Liver (tissue), 9 donors: Measurements from ENCODE around the gene ANK3. TPM values are rescaled to one million over a fixed set of nuclear protein-coding genes. Genes with fewer than 3 reads are reported as not detected.

Experiments
- DNase-seq: peaks from one replicate; pipeline ENCODE4 v3.0.0-alpha.2; 2017; ENCODE audit warnings: low spot score
- H3K27ac ChIP-seq, 2 donors: one replicate each; pipeline ENCODE4 v1.7.0; 2013; ENCODE audit warnings: inconsistent platforms in 2 of 2, low read length in 2 of 2, control low read depth in 1 of 2, low read depth in 1 of 2, mild to moderate bottlenecking in 1 of 2
- H3K27me3 ChIP-seq, 4 donors: one replicate each; pipeline versions ENCODE4 v1.6.1 to v1.7.0; 2013; ENCODE audit warnings: low read length in 3 of 4, inconsistent platforms in 1 of 4, mild to moderate bottlenecking in 1 of 4, moderate library complexity in 1 of 4; ENCODE audit not compliant: control insufficient read depth in 4 of 4, insufficient read depth in 4 of 4
- H3K36me3 ChIP-seq, 4 donors: one replicate each; pipeline versions ENCODE4 v1.6.1 to v1.7.0; 2013; ENCODE audit warnings: low read length in 3 of 4, mild to moderate bottlenecking in 3 of 4, low read depth in 1 of 4, moderate library complexity in 1 of 4; ENCODE audit not compliant: control insufficient read depth in 4 of 4, insufficient read depth in 3 of 4
- H3K4me1 ChIP-seq, 4 donors: one replicate each; pipeline versions ENCODE4 v1.6.1 to v1.7.0; 2013; ENCODE audit warnings: low read length in 3 of 4, mild to moderate bottlenecking in 3 of 4, moderate library complexity in 1 of 4; ENCODE audit not compliant: control insufficient read depth in 4 of 4, insufficient read depth in 4 of 4
- H3K4me3 ChIP-seq, 3 donors: one replicate each; pipeline versions ENCODE4 v1.6.1 to v1.7.0; 2013; ENCODE audit warnings: low read length in 3 of 3, control low read depth in 1 of 3, low read depth in 1 of 3, mild to moderate bottlenecking in 1 of 3
- H3K9ac ChIP-seq, 2 donors: one replicate each; pipeline ENCODE4 v1.7.0; 2013; ENCODE audit warnings: low read length in 2 of 2, mild to moderate bottlenecking in 2 of 2, moderate library complexity in 2 of 2, control low read depth in 1 of 2, low read depth in 1 of 2
- H3K9me3 ChIP-seq, 4 donors: one replicate each; pipeline versions ENCODE4 v1.6.1 to v1.7.0; 2013; ENCODE audit warnings: low read length in 3 of 4; ENCODE audit not compliant: control insufficient read depth in 4 of 4
- EGR1 ChIP-seq, 2 donors: IDR thresholded peaks; 2 replicates each; pipeline ENCODE4 v1.6.1; 2016 to 2018; ENCODE audit warnings: antibody characterized with exemption in 2 of 2, low read depth in 2 of 2
- FOXA1 ChIP-seq: IDR thresholded peaks from 2 replicates; pipeline ENCODE4 v1.6.1; 2016; ENCODE audit warnings: antibody characterized with exemption
- FOXA2 ChIP-seq: IDR thresholded peaks from 2 replicates; pipeline ENCODE4 v1.6.1; 2016; ENCODE audit warnings: antibody characterized with exemption
- GABPA ChIP-seq, 2 donors: IDR thresholded peaks in 1 of 2; conservative IDR thresholded peaks in 1 of 2; 2 replicates each; pipeline ENCODE4 v1.6.1; 2016; ENCODE audit warnings: antibody characterized with exemption in 2 of 2, mild to moderate bottlenecking in 1 of 2, moderate library complexity in 1 of 2
- HNF4A ChIP-seq, 2 donors: conservative IDR thresholded peaks; 2 replicates each; pipeline ENCODE4 v1.6.1; 2016; ENCODE audit warnings: antibody characterized with exemption in 2 of 2, mild to moderate bottlenecking in 2 of 2
- HNF4G ChIP-seq: IDR thresholded peaks from 2 replicates; pipeline ENCODE4 v1.6.1; 2016; ENCODE audit warnings: antibody characterized with exemption
- JUND ChIP-seq, 2 donors: IDR thresholded peaks; 2 replicates each; pipeline ENCODE4 v1.6.1; 2016; ENCODE audit warnings: antibody characterized with exemption in 2 of 2
- NR2F2 ChIP-seq: IDR thresholded peaks from 2 replicates; pipeline ENCODE4 v1.6.1; 2016; ENCODE audit warnings: antibody characterized with exemption
- RAD21 ChIP-seq, 2 donors: IDR thresholded peaks; 2 replicates each; pipeline ENCODE4 v1.6.1; 2016; ENCODE audit warnings: antibody characterized with exemption in 2 of 2, mild to moderate bottlenecking in 2 of 2
- RXRA ChIP-seq, 2 donors: IDR thresholded peaks; 2 replicates each; pipeline ENCODE4 v1.6.1; 2017 to 2018; ENCODE audit warnings: antibody characterized with exemption in 2 of 2, mild to moderate bottlenecking in 1 of 2
- SP1 ChIP-seq: IDR thresholded peaks from 2 replicates; pipeline ENCODE4 v1.6.1; 2018; ENCODE audit warnings: antibody characterized with exemption, mild to moderate bottlenecking
- TAF1 ChIP-seq: conservative IDR thresholded peaks from 2 replicates; pipeline ENCODE4 v1.6.1; 2016; ENCODE audit warnings: antibody characterized with exemption, mild to moderate bottlenecking
- YY1 ChIP-seq: IDR thresholded peaks from 2 replicates; pipeline ENCODE4 v1.6.1; 2016; ENCODE audit warnings: antibody characterized with exemption, mild to moderate bottlenecking
- WGBS: extraction: QIAGEN DNeasy Blood & Tissue Kit; methylation state at CpG from one replicate; pipeline ENCODE4 v1.1.7; 2013; 5-methylcytosine and 5-hydroxymethylcytosine counted together
- polyA plus RNA-seq, 2 donors: library from polyadenylated mRNA; stranded (reverse) in 1 of 2; unstranded in 1 of 2; fragments of 200-250 nt in 1 of 2; fragments of >200 nt in 1 of 2; fragmentation: Nextera tagmentation in 1 of 2; extraction: Ambion mirVana in 1 of 2; gene quantifications; one replicate each; pipeline versions ENCODE4 v1.2.1 to v1.2.3, GENCODE V29; 2013 to 2015
- total RNA-seq, 2 donors: library from RNA; depleted of rRNA; stranded (reverse); fragments of >200 nt; gene quantifications; one replicate each; pipeline ENCODE4 v1.2.3, GENCODE V29; 2014
- TF ChIP-seq, protein P1 (sequence below): fragments of 150-350 bp; IDR thresholded peaks from 2 replicates; pipeline ENCODE4 v1.5.1; 2017; ENCODE audit warnings: improper control_type of control experiment, low read depth, low read length; ENCODE audit not compliant: missing input control
- TF ChIP-seq, protein P2 (sequence below): IDR thresholded peaks from 2 replicates; pipeline ENCODE4 v1.6.1; 2016; ENCODE audit warnings: antibody characterized with exemption
- TF ChIP-seq, protein P3 (sequence below): IDR thresholded peaks from 2 replicates; pipeline ENCODE4 v1.6.1; 2016; ENCODE audit warnings: antibody characterized with exemption
- TF ChIP-seq, protein P4 (sequence below): IDR thresholded peaks from 2 replicates; pipeline ENCODE4 v1.6.1; 2016; ENCODE audit warnings: antibody characterized with exemption
- TF ChIP-seq, protein P5 (sequence below): IDR thresholded peaks from 2 replicates; pipeline ENCODE4 v1.6.1; 2016; ENCODE audit warnings: antibody characterized with exemption, mild to moderate bottlenecking
- donor health status: healthy.
- donor health status: healthy.
- donor health status: healthy.
- donor health status: healthy.
- donor health status: healthy.

The ANK3 gene
- total and polyA plus RNA-seq, 4 donors, result 5.7 to 30.0 (median 9.7) TPM

DNA sequence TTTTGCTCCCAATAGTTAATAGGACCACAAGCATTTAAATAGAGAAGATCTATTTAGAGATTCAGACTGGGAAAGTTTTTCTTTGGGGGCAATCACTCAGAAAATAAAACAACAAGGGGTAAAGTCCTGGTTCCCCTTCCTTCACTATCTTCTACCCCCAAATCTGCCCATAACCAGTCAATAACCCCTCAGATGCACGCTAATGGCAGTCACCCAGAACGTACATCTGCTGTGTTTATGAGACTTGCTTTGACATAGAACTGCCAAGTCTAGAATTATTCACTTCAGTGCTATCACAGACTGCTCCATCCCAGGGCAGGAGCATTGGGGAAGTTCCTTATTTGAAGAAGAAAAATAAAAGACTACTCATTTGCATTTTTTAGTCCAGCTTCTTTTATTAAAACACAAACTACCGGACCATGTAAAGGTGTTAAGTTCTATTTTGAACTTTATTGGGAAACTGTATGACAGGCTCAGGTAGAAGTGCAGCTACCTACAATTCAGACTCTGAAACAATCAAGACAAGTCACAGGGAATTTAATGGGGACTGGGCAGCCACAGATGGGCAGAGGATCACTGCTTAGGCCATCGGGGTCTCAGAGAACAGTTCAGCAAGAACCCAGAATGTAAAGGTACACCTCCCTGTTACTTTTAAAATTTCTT lies 38.4 kb downstream of the ANK3 start:
- 78% methylated on average over 4 of the region's 4 CpGs for WGBS
- no peaks in the 10 kb centered on the region for H3K9me3 ChIP-seq
- no peak overlapping the region for H3K9ac ChIP-seq
- peaks cover 0 to 6% (median 1%) of the 10 kb centered on the region in 4 donors for H3K4me1 ChIP-seq
- H3K27ac ChIP-seq, result no peak overlapping the region
- TF ChIP-seq HNF4A (conservative IDR thresholded peaks at IDR 0.05) (no peak), HNF4G (no peak), RXRA (IDR thresholded peaks at IDR 0.05) (no peak), YY1 (no peak), TAF1 (no peak), RAD21 (IDR thresholded peaks at IDR 0.05) (no peak), JUND (IDR thresholded peaks at IDR 0.05) (no peak)
- TF ChIP-seq, protein P1, sequence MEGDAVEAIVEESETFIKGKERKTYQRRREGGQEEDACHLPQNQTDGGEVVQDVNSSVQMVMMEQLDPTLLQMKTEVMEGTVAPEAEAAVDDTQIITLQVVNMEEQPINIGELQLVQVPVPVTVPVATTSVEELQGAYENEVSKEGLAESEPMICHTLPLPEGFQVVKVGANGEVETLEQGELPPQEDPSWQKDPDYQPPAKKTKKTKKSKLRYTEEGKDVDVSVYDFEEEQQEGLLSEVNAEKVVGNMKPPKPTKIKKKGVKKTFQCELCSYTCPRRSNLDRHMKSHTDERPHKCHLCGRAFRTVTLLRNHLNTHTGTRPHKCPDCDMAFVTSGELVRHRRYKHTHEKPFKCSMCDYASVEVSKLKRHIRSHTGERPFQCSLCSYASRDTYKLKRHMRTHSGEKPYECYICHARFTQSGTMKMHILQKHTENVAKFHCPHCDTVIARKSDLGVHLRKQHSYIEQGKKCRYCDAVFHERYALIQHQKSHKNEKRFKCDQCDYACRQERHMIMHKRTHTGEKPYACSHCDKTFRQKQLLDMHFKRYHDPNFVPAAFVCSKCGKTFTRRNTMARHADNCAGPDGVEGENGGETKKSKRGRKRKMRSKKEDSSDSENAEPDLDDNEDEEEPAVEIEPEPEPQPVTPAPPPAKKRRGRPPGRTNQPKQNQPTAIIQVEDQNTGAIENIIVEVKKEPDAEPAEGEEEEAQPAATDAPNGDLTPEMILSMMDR, result no peak
- TF ChIP-seq, protein P2, sequence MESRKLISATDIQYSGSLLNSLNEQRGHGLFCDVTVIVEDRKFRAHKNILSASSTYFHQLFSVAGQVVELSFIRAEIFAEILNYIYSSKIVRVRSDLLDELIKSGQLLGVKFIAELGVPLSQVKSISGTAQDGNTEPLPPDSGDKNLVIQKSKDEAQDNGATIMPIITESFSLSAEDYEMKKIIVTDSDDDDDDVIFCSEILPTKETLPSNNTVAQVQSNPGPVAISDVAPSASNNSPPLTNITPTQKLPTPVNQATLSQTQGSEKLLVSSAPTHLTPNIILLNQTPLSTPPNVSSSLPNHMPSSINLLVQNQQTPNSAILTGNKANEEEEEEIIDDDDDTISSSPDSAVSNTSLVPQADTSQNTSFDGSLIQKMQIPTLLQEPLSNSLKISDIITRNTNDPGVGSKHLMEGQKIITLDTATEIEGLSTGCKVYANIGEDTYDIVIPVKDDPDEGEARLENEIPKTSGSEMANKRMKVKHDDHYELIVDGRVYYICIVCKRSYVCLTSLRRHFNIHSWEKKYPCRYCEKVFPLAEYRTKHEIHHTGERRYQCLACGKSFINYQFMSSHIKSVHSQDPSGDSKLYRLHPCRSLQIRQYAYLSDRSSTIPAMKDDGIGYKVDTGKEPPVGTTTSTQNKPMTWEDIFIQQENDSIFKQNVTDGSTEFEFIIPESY, result no peak
- H3K36me3 ChIP-seq, result no peaks in the 10 kb centered on the region
- no peak overlapping the region for H3K4me3 ChIP-seq
- no peaks in the 10 kb centered on the region for H3K27me3 ChIP-seq
- no peak for DNase-seq

DNA sequence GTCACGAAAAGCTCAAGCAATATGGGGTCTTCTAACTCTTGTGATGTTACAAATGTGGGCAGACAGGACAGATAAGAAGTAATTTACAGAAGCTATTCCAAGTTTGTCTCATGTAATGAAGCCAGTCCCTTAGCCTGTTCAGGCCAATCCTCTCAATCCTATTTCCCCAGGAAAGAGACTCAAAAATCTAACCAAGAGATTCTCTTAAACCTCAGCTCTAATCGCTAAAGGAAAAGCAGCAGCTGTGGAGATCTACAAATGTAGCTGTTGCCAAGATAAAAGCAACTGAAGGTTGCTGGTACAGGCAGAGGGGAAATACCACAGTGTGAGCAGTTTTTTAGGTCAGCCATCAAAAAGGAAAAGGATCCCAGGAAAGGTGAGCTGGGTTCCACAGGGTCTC lies 39.3 kb downstream of the ANK3 start:
- Histone ChIP-seq H3K4me1 (peaks cover 0 to 6% (median 1%) of the 10 kb centered on the region in 4 donors), H3K9ac (no peak overlapping the region)

More for the DNA sequence above, 39.3 kb downstream of the ANK3 start:
- 74% methylated on average over 2 of the region's 2 CpGs for WGBS
- H3K27ac ChIP-seq, result no peak overlapping the region
- H3K4me3 ChIP-seq, result no peak overlapping the region
- no peaks in the 10 kb centered on the region for H3K9me3 ChIP-seq
- TF ChIP-seq HNF4G (no peak), SP1 (no peak), NR2F2 (no peak), JUND (IDR thresholded peaks at IDR 0.05) (no peak), FOXA2 (no peak), RXRA (IDR thresholded peaks at IDR 0.05) (no peak), EGR1 (IDR thresholded peaks at IDR 0.05; ENCODE audit: low read depth in 2 of 2) (no peak), GABPA (IDR thresholded peaks at IDR 0.05 in 1 of 2, conservative IDR thresholded peaks at IDR 0.05 in 1 of 2) (no peak), TAF1 (no peak), HNF4A (conservative IDR thresholded peaks at IDR 0.05) (no peak), YY1 (no peak), FOXA1 (no peak), RAD21 (IDR thresholded peaks at IDR 0.05) (no peak)
- TF ChIP-seq, protein P3, sequence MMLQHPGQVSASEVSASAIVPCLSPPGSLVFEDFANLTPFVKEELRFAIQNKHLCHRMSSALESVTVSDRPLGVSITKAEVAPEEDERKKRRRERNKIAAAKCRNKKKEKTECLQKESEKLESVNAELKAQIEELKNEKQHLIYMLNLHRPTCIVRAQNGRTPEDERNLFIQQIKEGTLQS, result no peak
- TF ChIP-seq, protein P4, sequence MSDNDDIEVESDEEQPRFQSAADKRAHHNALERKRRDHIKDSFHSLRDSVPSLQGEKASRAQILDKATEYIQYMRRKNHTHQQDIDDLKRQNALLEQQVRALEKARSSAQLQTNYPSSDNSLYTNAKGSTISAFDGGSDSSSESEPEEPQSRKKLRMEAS, result no peak
- TF ChIP-seq, protein P1, result no peak
- TF ChIP-seq, protein P5, sequence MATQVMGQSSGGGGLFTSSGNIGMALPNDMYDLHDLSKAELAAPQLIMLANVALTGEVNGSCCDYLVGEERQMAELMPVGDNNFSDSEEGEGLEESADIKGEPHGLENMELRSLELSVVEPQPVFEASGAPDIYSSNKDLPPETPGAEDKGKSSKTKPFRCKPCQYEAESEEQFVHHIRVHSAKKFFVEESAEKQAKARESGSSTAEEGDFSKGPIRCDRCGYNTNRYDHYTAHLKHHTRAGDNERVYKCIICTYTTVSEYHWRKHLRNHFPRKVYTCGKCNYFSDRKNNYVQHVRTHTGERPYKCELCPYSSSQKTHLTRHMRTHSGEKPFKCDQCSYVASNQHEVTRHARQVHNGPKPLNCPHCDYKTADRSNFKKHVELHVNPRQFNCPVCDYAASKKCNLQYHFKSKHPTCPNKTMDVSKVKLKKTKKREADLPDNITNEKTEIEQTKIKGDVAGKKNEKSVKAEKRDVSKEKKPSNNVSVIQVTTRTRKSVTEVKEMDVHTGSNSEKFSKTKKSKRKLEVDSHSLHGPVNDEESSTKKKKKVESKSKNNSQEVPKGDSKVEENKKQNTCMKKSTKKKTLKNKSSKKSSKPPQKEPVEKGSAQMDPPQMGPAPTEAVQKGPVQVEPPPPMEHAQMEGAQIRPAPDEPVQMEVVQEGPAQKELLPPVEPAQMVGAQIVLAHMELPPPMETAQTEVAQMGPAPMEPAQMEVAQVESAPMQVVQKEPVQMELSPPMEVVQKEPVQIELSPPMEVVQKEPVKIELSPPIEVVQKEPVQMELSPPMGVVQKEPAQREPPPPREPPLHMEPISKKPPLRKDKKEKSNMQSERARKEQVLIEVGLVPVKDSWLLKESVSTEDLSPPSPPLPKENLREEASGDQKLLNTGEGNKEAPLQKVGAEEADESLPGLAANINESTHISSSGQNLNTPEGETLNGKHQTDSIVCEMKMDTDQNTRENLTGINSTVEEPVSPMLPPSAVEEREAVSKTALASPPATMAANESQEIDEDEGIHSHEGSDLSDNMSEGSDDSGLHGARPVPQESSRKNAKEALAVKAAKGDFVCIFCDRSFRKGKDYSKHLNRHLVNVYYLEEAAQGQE, result no peak
- TF ChIP-seq, protein P2, result no peak
- no peak for DNase-seq
- no peaks in the 10 kb centered on the region for H3K27me3 ChIP-seq
- no peaks in the 10 kb centered on the region for H3K36me3 ChIP-seq
